ENCODE measurements around the gene NPEPL1. TPM values are rescaled to one million over a fixed set of nuclear protein-coding genes. Genes with fewer than 3 reads are reported as not detected.
"Not testable (repeated sequence)": the region's sequence is repeated elsewhere in the genome, so short reads cannot be mapped to it uniquely, and the experiment has no call there.

NPEPL1 gene
- total RNA-seq, 1 donor from 2014 or later, result 41.6 TPM

DNA sequence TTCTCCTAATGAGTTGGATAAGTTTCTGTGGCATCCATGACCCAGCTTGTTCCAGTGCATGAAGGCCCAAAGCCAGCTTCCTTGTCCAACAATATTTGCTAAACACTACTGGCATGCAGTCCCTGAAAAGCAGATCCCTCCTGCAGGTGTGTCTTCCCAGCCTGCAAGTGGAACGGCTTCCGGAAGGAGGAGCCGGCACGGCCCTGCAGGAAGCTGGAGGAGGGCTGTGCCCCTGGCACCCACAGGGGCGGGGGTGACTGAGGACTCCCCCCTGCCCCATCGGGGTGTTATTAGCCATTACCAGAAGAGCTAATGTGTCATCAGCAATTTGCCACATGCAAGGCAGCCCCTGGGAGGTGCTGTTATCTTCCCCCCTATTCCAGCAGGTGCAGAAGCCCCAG, 27.4 kb downstream of the NPEPL1 start:
- intact Hi-C loops (cut with DNase I), result no loop called here
- ATAC-seq, result no peak
- Histone ChIP-seq H3K9me3 (no peaks in the 10 kb centered on the region), H3K27me3 (peaks cover 29% of the 10 kb centered on the region), H3K36me3 (no peaks in the 10 kb centered on the region), H3K27ac (no peak overlapping the region), H3K4me1 (no peaks in the 10 kb centered on the region), H3K4me3 (no peak overlapping the region)
- TF ChIP-seq, protein P1, sequence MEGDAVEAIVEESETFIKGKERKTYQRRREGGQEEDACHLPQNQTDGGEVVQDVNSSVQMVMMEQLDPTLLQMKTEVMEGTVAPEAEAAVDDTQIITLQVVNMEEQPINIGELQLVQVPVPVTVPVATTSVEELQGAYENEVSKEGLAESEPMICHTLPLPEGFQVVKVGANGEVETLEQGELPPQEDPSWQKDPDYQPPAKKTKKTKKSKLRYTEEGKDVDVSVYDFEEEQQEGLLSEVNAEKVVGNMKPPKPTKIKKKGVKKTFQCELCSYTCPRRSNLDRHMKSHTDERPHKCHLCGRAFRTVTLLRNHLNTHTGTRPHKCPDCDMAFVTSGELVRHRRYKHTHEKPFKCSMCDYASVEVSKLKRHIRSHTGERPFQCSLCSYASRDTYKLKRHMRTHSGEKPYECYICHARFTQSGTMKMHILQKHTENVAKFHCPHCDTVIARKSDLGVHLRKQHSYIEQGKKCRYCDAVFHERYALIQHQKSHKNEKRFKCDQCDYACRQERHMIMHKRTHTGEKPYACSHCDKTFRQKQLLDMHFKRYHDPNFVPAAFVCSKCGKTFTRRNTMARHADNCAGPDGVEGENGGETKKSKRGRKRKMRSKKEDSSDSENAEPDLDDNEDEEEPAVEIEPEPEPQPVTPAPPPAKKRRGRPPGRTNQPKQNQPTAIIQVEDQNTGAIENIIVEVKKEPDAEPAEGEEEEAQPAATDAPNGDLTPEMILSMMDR (IDR thresholded peaks at IDR 0.05), result no peak
- no peak for DNase-seq

DNA sequence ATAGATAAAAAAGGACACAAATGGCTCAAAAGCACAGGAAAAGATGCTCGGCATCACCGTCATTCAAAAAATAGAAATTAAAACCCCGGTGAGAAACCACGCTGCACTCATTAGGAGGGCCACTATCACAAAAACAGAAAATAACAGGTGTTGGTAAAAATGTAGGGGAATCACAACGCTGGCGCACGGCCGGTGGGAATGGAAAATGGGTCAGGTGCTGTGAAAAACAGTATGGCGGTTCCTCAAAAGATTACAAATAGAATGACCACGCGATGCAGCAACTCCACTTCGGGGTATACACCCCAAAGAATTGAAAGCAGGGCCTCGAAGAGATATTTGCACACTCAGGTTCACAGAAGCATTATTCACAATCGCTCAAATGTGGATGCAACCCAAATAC, 28.3 kb downstream of the NPEPL1 start:
- no peaks in the 10 kb centered on the region for H3K36me3 ChIP-seq
- no peak for DNase-seq
- no peaks in the 10 kb centered on the region for H3K9me3 ChIP-seq
- H3K4me3 ChIP-seq, result no peak overlapping the region
- H3K4me1 ChIP-seq, result no peaks in the 10 kb centered on the region
- TF ChIP-seq, protein P1 (IDR thresholded peaks at IDR 0.05), result no peak
- no peak overlapping the region for H3K27ac ChIP-seq
- peaks cover 29% of the 10 kb centered on the region for H3K27me3 ChIP-seq
- intact Hi-C loops (cut with DNase I), result no loop called here
- no peak for ATAC-seq

DNA sequence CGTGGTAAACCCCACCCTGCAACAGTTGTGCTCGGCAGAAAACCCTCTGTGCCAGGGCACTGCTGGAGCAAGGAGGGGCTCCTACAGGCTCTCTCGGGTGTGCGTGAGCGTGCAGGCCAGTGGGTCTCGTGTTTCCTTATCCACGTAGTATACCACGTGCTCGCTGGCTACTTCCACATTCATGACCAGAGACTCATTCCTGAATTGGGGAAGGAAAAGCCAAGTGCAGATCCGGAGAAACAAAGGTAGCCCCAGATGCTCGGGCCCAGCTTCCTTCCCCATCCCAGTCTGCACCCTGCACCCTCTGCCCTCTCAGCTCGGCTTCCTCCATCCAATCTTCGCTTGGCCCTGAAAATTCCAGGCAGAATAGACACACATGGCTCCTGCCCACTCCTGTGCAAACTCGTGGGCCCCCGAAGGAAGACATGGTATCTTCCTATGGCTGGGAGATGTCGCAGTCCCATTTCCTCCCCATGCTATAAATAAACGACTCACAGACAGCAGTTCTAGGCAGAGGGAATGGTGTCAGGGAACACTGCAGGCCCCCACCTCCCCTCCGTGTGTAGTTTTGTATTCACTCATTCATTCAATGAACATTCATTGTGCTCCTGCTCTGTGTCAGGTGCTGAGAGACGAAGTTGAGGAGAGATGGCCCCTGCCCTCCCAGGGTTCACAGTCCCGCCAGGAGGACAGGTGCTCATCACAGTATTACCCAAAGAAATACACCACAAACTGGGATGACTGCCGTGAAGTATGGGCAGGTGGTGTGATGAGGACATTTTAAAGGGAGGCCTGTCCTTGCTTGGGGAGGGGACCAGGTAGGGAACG, 29.6 kb downstream of the NPEPL1 start:
- H3K36me3 ChIP-seq, result no peaks in the 10 kb centered on the region
- H3K4me3 ChIP-seq, result no peak overlapping the region
- peak; percentile 63 for ATAC-seq
- H3K27me3 ChIP-seq, result peaks cover 29% of the 10 kb centered on the region
- DNase-seq, result peak; percentile 54
- no peaks in the 10 kb centered on the region for H3K9me3 ChIP-seq
- no peak overlapping the region for H3K27ac ChIP-seq
- intact Hi-C loops (cut with DNase I), result no loop called here
- no peaks in the 10 kb centered on the region for H3K4me1 ChIP-seq
- TF ChIP-seq, protein P1 (IDR thresholded peaks at IDR 0.05), result no peak

DNA sequence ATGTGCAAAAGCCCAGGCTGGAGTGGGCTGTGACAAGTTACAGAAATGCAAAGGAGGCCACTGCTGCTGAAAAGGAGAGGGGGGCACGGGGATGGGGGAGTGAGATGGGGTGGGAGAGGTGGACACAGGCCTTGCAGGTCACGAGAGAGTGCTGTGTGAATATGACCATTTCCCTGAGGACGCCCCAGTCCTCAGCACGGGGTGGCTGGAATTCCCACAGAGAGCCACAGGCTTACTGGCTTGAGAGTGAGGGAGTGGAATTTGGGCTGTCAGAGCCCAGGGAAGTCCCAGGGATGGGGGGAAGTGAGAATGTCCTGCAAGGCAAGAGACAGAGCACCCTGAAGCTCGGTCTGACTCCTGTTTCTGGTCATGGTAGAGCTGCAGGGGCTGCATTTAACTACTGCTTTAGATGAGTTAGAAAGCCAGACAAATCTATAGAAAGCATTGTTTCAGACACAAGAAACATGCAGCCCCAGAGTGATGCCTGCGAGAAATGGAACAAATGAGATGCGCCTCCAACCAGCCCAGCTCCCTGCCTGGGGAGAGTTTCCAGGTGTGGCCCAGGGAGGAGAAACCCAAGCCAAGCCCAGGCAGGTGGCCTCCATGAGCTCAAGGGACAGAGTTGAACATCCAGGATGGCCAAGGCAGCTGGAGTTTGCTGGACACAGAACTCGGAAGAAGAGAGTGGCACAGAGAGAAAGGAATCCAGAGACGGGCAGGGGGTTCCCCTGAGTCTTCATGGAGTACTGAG, 30.5 kb downstream of the NPEPL1 start:
- H3K4me3 ChIP-seq, result no peak overlapping the region
- no peaks in the 10 kb centered on the region for H3K36me3 ChIP-seq
- TF ChIP-seq, protein P1 (IDR thresholded peaks at IDR 0.05), result no peak
- H3K27ac ChIP-seq, result no peak overlapping the region
- ATAC-seq (peak; percentile 18), DNase-seq (peak; percentile 32)
- intact Hi-C loops (cut with DNase I), result no loop called here
- no peaks in the 10 kb centered on the region for H3K4me1 ChIP-seq
- H3K9me3 ChIP-seq, result no peaks in the 10 kb centered on the region
- peaks cover 29% of the 10 kb centered on the region for H3K27me3 ChIP-seq

DNA sequence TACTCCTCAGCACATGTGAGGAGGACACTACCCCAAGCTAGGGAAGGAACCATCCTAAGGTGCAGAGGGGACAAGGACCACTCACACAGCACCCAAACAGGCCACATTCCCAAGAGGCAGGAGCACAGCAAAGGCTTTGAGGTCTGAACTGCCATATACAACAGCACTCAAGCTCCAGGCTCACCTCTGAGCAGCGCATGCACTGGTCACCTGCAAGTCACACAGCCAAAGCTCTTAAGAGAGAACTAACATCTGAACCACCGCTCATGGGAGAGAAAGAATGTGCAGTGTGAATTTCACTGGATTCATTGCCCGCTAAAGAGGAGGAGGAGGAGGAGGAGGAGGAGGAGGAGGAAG, 31.0 kb downstream of the NPEPL1 start:
- DNase-seq (peak; percentile 29), ATAC-seq (no peak)
- no peaks in the 10 kb centered on the region for H3K36me3 ChIP-seq
- H3K27ac ChIP-seq, result no peak overlapping the region
- H3K27me3 ChIP-seq, result peaks cover 29% of the 10 kb centered on the region
- TF ChIP-seq, protein P1 (IDR thresholded peaks at IDR 0.05), result no peak
- H3K4me3 ChIP-seq, result no peak overlapping the region
- intact Hi-C loops (cut with DNase I), result no loop called here
- no peaks in the 10 kb centered on the region for H3K4me1 ChIP-seq
- H3K9me3 ChIP-seq, result no peaks in the 10 kb centered on the region

DNA sequence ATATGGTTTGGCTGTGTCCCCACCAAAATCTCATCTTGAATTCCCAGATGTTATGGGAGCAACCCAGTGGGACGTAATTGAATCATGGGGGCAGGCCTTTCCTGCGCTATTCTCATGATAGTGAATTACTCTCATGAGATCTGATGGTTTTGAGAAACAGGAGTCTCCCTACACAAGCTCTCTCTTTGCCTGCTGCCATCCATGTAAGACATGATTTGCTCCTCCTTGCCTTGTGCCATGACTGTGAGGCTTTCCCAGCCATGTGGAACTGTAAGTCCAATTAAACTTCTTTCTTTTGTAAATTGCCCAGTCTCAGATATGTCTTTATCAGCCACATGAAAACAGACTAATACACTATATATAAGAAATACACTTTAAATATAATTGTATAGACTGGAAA, 33.6 kb downstream of the NPEPL1 start:
- DNase-seq; ATAC-seq; intact Hi-C loops (cut with DNase I); H3K4me1 ChIP-seq; H3K27ac ChIP-seq; H3K9me3 ChIP-seq; H3K4me3 ChIP-seq; H3K36me3 ChIP-seq: not testable (repeated sequence)
- peaks cover 20% of the 10 kb centered on the region for H3K27me3 ChIP-seq

Measured in upper lobe of right lung (tissue), 1 donor.